ACC112 (cell line): ENCODE data around the gene PTPRG.

Experiments used
- H2AFZ ChIP-seq: fragments of 200-600 bp; sonication (generic); one replicate; pipeline ENCODE4 v1.6.0; 2017; ENCODE audit warnings: antibody characterized with exemption, low read length; ENCODE audit not compliant: unreplicated experiment
- H3K27ac ChIP-seq: fragments of 200-600 bp; sonication (generic); 2 replicates; pipeline ENCODE4 v1.5.1; 2014; ENCODE audit warnings: low read depth, mild to moderate bottlenecking, antibody characterized with exemption, low read length, moderate library complexity
- H3K27me3 ChIP-seq: fragments of 200-600 bp; sonication (generic); 2 replicates; pipeline ENCODE4 v1.6.1; 2014; ENCODE audit warnings: mild to moderate bottlenecking, antibody characterized with exemption, low read length, moderate library complexity, mixed read lengths; ENCODE audit not compliant: insufficient read depth
- H3K36me3 ChIP-seq: fragments of 200-600 bp; sonication (generic); 2 replicates; pipeline ENCODE4 v1.6.1; 2016; ENCODE audit warnings: mild to moderate bottlenecking, antibody characterized with exemption, low read length, moderate library complexity, mixed read lengths; ENCODE audit not compliant: insufficient read depth
- H3K4me1 ChIP-seq: fragments of 200-600 bp; sonication (generic); one replicate; pipeline ENCODE4 v1.6.1; 2016; ENCODE audit warnings: low read length, mixed read lengths; ENCODE audit not compliant: insufficient read depth, unreplicated experiment, control insufficient read depth
- H3K4me3 ChIP-seq: fragments of 200-600 bp; sonication (generic); 2 replicates; pipeline ENCODE4 v1.5.1; 2014; ENCODE audit warnings: mild to moderate bottlenecking, low read depth, low read length
- H3K79me2 ChIP-seq: fragments of 200-600 bp; sonication (generic); one replicate; pipeline ENCODE4 v1.6.0; 2016; ENCODE audit warnings: low read length; ENCODE audit not compliant: control insufficient read depth, unreplicated experiment, insufficient read depth

The PTPRG gene

DNA sequence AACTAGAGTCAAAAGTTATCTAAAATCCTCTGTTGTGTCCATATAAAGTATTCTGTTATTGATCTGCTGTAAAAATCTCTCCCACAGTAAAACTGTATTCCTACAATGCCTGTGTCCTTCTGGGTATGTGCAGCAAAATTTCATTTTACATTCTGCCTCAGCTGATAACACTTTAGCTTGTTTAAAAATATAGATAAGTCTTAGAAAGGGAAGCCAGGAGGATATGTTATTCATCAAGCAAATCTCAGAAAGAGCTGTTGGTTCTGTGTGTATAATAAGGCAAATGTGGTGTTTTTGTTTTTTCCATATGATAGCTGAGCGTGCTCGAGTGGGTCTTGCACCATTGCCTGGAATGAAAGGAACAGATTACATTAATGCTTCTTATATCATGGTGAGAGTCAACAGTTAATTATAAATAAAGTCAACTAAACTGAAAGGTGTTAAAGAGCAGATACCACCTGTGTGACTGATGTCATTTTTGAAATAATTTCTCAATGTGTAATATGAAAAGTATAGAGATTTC lies 715.3 kb downstream of the PTPRG start:
- no peaks in the 10 kb centered on the region for H3K4me1 ChIP-seq
- no peaks in the 10 kb centered on the region; the same call in 1 of the 2 replicates for H3K36me3 ChIP-seq
- no peaks in the 10 kb centered on the region for H3K79me2 ChIP-seq
- no peak overlapping the region for H3K27ac ChIP-seq
- H3K4me3 ChIP-seq = no peak overlapping the region
- H2AFZ ChIP-seq = no peak overlapping the region
- no peaks in the 10 kb centered on the region for H3K27me3 ChIP-seq

DNA sequence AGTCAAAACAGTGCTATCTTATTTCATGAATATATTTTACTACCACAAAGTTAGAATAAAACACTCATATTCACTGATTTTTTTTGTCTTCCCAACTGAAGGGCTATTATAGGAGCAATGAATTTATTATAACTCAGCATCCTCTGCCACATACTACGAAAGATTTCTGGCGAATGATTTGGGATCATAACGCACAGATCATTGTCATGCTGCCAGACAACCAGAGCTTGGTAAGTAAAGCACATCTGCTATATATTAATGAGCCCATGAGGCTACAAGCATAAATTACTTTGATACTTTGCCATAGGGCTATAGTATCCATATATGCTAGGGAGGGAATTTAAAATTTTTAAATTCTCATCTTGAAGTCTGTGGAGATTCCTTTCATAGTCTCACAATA lies 716.1 kb downstream of the PTPRG start:
- no peak overlapping the region for H3K27ac ChIP-seq
- no peak overlapping the region for H3K4me3 ChIP-seq
- H3K36me3 ChIP-seq = no peaks in the 10 kb centered on the region; the same call in 1 of the 2 replicates
- H3K4me1 ChIP-seq = no peaks in the 10 kb centered on the region
- H3K27me3 ChIP-seq = no peaks in the 10 kb centered on the region
- H3K79me2 ChIP-seq = no peaks in the 10 kb centered on the region
- no peak overlapping the region for H2AFZ ChIP-seq

DNA sequence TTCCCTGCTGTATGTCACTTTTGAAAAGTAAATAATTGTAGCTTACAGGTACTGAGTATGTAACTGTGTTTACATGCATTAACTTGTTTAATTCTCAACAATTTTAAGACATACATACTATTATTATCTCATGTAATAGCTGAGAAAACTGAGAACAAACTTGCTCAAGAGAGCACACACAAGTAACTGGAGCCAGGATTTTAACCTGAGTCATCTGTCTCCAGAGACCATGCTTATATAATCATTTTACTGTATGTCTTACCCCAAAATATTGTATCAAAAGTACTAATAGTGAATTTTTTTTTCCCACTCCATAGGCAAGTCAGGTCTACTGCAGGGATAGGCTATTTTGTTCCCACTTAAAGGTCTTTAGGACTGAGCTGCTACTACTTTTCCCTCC lies 716.6 kb downstream of the PTPRG start:
- Histone ChIP-seq H2AFZ (no peak overlapping the region), H3K27ac (no peak overlapping the region), H3K79me2 (no peaks in the 10 kb centered on the region), H3K27me3 (no peaks in the 10 kb centered on the region), H3K4me1 (no peaks in the 10 kb centered on the region), H3K4me3 (no peak overlapping the region), H3K36me3 (no peaks in the 10 kb centered on the region)

DNA sequence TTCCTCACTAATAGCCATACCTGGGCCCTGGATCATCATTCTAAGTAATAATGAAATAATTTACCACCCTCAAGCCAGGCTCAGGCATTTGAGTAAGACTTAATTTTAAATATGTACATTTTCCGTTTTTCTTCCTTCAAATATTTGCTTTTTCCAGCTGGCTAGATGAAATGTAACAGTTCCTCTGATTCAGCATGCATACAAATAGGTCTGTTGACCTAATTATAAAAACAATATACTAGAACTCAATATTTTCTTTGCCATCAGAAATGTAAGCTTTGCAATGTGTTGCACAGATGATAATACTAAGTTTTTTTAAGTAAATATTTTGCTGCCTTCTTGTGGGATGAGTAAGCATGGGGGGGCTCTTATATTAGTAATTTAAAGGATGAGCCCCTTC lies 720.4 kb downstream of the PTPRG start:
- Histone ChIP-seq H2AFZ (no peak overlapping the region), H3K4me1 (no peaks in the 10 kb centered on the region), H3K4me3 (no peak overlapping the region), H3K27ac (no peak overlapping the region), H3K79me2 (no peaks in the 10 kb centered on the region), H3K36me3 (no peaks in the 10 kb centered on the region), H3K27me3 (no peaks in the 10 kb centered on the region)

DNA sequence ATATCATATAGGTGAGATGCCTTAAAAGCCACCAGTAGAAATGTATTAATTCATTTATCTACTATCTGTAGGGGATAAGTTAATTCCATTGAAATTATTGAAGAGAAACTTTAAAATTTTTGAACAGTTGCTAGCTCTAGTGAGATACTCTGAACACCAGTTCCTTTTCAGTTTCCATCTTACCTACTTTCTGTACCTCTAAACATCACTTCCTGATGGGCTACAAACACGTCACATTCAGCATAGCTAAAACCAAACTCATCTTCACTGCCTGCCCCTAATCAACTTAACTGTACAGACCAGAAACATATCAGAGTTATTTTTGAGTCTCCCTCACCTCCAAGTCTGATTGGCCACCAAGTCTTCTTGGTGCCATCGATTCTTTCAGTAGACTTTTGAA lies 723.1 kb downstream of the PTPRG start:
- Histone ChIP-seq H3K79me2 (no peaks in the 10 kb centered on the region), H3K27ac (no peak overlapping the region), H3K4me1 (no peaks in the 10 kb centered on the region), H3K27me3 (no peaks in the 10 kb centered on the region), H3K4me3 (no peak overlapping the region), H2AFZ (no peak overlapping the region), H3K36me3 (no peaks in the 10 kb centered on the region)

DNA sequence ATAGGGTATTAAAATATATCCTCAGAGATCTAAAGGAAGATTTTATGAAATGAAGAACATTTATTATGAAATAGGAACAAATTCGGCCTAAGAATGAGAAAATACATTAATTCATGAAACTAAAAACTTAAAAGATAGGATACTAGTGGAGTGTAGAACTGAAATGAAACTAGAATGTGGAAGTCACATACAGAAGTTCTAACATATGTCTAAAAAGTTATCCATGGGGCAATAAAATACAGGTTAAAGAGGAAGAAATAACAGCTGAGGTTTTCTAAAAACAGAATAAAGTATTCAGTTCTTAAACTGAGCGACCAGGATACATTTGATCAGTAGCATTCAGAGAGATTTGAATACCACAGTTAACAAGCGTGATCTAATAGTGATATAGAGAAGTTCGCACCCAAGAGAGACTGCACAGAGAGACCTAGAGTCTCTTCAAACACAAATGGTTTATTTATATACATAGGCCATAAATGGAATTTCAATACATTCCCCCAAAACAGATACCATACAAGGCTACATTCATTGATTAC lies 726.1 kb downstream of the PTPRG start:
- no peaks in the 10 kb centered on the region for H3K27me3 ChIP-seq
- H2AFZ ChIP-seq = no peak overlapping the region
- H3K79me2 ChIP-seq = no peaks in the 10 kb centered on the region
- H3K36me3 ChIP-seq = peaks cover 2% of the 10 kb centered on the region; the same call in 1 of the 2 replicates
- no peaks in the 10 kb centered on the region for H3K4me1 ChIP-seq
- no peak overlapping the region for H3K27ac ChIP-seq
- no peak overlapping the region for H3K4me3 ChIP-seq

DNA sequence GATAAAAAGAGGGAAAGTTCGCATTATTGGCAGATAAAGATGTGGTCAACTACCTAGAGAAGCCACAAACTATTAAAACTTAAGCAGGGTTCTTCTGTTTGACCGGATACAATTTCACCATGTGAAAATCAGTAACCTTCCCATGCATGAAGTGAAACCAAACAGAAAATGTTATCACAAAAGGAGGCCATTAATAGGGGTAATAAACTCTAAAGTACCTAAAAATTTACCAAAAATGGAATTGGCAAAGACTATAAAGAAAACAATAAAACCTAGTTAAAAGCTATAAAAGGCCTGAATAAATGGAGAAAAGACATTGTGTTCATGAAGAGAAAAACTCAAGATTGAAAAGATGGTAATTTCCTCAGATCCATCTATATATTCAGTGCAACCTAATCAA lies 728.6 kb downstream of the PTPRG start:
- Histone ChIP-seq H3K79me2 (no peaks in the 10 kb centered on the region), H3K27ac (no peak overlapping the region), H3K27me3 (no peaks in the 10 kb centered on the region), H3K36me3 (peaks cover 3% of the 10 kb centered on the region; the same call in 1 of the 2 replicates), H3K4me1 (no peaks in the 10 kb centered on the region), H3K4me3 (no peak overlapping the region), H2AFZ (no peak overlapping the region)

DNA sequence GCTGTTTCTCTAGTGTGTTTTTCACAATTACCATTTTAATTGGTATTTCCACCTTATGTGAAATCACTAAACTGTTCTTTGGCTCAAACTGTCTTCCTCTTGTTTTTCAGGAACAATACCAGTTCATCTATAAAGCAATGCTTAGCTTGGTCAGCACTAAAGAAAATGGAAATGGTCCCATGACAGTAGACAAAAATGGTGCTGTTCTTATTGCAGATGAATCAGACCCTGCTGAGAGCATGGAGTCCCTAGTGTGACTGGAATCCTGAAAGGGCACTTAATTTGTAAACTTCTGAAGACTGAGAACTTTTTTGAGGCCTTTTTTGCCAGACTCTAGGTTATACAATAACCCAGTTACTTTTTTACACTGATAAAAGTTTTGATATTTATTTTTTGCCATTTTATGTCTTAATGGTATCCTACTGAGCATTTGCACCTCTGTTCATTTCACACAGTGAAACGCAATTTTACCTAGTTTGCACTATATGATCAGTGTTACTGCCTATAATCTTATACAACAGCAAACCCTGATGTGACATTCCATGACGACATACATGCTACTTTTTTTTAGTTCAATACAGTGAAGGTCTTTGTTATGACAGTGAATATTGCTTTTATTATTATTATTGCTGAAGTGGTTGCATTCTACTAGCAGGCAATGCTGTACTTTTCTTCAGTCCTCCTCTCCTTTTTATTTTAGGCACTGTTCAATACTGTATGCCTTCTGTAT lies 731.8 kb downstream of the PTPRG start:
- no peak overlapping the region for H3K4me3 ChIP-seq
- no peak overlapping the region for H3K27ac ChIP-seq
- no peaks in the 10 kb centered on the region for H3K79me2 ChIP-seq
- peaks cover 3% of the 10 kb centered on the region; the same call in 1 of the 2 replicates for H3K36me3 ChIP-seq
- H3K4me1 ChIP-seq = no peaks in the 10 kb centered on the region
- H3K27me3 ChIP-seq = no peaks in the 10 kb centered on the region
- no peak overlapping the region for H2AFZ ChIP-seq

DNA sequence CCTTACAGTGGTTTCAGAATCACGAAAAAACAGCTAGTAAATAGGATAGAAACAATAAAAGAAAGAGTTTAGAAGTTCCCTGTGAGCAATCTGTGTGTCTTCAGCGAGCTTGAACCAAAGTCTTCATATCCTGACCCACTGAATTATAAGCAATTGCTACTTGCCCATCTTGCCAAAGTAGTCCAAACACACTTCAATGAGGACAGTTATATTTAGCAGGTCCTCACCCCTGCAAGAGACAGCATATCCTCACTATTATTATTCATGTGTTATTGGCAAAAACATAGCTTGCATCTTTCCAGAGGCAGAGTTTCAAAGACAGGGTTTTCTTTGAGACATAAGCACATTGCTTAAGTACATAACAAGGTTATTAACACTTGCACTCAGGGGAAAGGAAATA lies 734.2 kb downstream of the PTPRG start:
- Histone ChIP-seq H3K27me3 (no peaks in the 10 kb centered on the region), H3K4me1 (no peaks in the 10 kb centered on the region)

DNA sequence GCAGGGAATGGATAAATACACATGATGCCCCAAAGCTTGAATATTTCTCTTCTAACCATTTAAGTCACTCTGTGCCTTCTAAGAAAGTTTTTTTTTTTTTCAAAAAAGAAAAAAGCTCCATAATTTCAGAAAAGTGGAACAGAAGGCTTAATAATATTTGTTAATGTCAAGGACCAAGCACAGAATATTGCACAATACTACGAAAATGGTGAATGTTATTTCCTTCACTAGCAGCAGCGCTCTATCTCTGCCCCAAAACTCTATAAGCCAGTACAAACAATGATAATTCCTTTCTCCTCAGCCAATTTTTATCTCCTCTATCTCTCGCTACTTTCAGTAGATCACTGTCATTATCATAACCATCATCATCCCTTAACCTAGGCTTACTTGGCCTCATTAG lies 739.2 kb downstream of the PTPRG start:
- H3K27ac ChIP-seq = no peak overlapping the region
- H3K36me3 ChIP-seq = peaks cover 10% of the 10 kb centered on the region
- no peaks in the 10 kb centered on the region for H3K79me2 ChIP-seq
- H2AFZ ChIP-seq = no peak overlapping the region
- H3K4me3 ChIP-seq = no peak overlapping the region
- no peaks in the 10 kb centered on the region for H3K4me1 ChIP-seq
- no peaks in the 10 kb centered on the region for H3K27me3 ChIP-seq

More for the DNA sequence above, 734.2 kb downstream of the PTPRG start:
- H3K79me2 ChIP-seq = no peaks in the 10 kb centered on the region
- no peak overlapping the region for H3K4me3 ChIP-seq
- no peak overlapping the region for H2AFZ ChIP-seq
- H3K27ac ChIP-seq = no peak overlapping the region
- peaks cover 3% of the 10 kb centered on the region for H3K36me3 ChIP-seq

DNA sequence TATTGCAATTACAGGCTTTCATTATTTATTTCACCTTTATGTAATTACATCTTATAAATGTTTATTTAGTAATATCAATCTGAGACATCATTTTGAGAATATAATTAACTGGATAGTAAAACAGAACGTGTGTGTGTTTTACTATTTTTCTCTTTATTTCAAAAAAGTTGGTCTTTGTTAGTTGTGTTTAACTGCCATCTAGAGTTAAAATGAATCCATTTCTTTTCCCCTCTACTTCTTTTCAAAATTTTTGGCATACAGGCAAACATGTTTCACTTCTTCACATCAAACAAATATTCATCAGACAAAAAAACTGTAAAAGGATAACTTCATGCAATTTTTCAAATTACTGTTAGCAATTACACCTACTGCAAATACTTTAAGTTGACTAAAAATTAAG lies 750.8 kb downstream of the PTPRG start:
- H3K79me2 ChIP-seq = no peaks in the 10 kb centered on the region
- no peaks in the 10 kb centered on the region for H3K4me1 ChIP-seq
- H3K27me3 ChIP-seq = no peaks in the 10 kb centered on the region
- no peak overlapping the region for H2AFZ ChIP-seq
- no peak overlapping the region for H3K27ac ChIP-seq
- no peak overlapping the region for H3K4me3 ChIP-seq
- no peaks in the 10 kb centered on the region; the same call in 1 of the 2 replicates for H3K36me3 ChIP-seq
